Measurements from ENCODE around the gene GAS2L3. TPM values are rescaled to one million over a fixed set of nuclear protein-coding genes. Genes with fewer than 3 reads are reported as not detected.

The GAS2L3 gene
- total and polyA plus RNA-seq, 2 experiments from 2014 or later, result 6.1 to 9.8 TPM

DNA sequence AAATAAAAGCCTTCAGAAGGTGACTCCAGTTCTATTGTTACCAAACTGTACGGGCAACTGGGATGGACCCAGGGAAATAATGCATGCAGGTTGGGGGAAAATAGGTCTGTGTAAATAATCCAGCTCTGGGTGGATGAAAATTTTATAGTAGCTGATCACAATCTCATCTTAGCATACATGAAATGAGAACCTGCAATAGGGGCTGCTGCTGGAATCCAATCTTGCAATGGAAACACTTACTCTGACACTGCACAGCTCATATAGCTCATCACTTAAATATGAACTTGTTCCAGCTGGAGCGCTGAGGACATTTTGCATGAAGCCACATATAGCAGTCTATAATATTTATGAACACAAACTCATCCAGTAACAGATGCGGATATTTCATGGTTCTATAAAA, 40.1 kb upstream of the GAS2L3 start:
- in situ Hi-C loops (cut with MboI), result no loop called here

DNA sequence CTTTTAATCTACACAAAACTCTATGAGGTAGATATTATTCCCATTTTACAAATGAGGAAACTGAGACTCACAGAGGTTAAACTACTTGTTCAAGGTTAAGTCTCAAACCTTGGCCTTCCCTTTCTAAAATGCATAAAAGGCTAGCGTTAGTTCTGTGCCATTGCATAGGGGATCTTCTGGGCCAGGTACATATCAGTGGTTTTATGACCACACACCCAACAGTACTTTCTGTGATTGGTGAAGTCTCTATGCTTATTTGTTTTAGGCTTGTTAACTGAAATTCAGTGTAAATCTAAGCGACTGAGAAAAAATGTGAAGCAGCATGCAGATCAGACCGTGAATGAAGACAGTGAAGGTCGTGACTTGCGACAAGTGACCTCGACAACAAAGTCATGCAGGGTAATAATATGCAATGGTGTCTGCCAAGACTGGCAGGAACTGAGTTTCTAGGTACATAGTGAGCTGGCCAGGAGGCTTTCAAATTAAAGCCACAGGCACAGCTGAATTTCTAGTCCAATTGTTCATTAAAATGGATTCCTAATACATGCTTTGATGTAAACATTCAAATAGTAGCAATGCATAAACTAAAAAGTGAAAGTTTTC, 38.8 kb upstream of the GAS2L3 start:
- no peak for TF ChIP-seq EZH2phosphoT487 (IDR thresholded peaks at IDR 0.05; ENCODE audit: insufficient read depth, low read depth)
- TF ChIP-seq EZH2 (IDR thresholded peaks at IDR 0.05; ENCODE audit: insufficient read depth, poor library complexity, severe bottlenecking), result no peak
- Histone ChIP-seq H4K20me1 (ENCODE audit: insufficient read depth) (no peaks in the 10 kb centered on the region), H3K4me1 (ENCODE audit: insufficient read depth) (no peaks in the 10 kb centered on the region), H3K9ac (no peak overlapping the region), H3K79me2 (ENCODE audit: insufficient read depth) (no peaks in the 10 kb centered on the region), H3K4me2 (ENCODE audit: unreplicated experiment) (no peak overlapping the region), H3K4me3 (no peak overlapping the region), H3K27me3 (replicated peaks; ENCODE audit: insufficient read depth) (0 out of 2 replicates have a peak, but pooled peaks cover 5% of the 10 kb centered on the region), H3K9me3 (ENCODE audit: low read depth) (no peaks in the 10 kb centered on the region), H3K36me3 (ENCODE audit: low read depth) (no peaks in the 10 kb centered on the region), H3K27ac (no peak overlapping the region), H3F3A (ENCODE audit: insufficient read depth) (no peaks in the 10 kb centered on the region), H2AFZ (no peak overlapping the region), H3K9me2 (ENCODE audit: insufficient read depth) (no peaks in the 10 kb centered on the region)
- 39 to 47% methylated on average over 6 of the region's 6 CpGs for WGBS, 2 experiments (ENCODE audit: low coverage in 1 of 2, low lambda C conversion rate in 2 of 2, missing lambda C conversion rate in 2 of 2)
- no peak for DNase-seq
- in situ Hi-C loops (cut with MboI), result no loop called here

More for the DNA sequence above, 40.1 kb upstream of the GAS2L3 start:
- Histone ChIP-seq H3K36me3 (ENCODE audit: low read depth) (no peaks in the 10 kb centered on the region), H3K9ac (no peak overlapping the region), H3K4me1 (ENCODE audit: insufficient read depth) (no peaks in the 10 kb centered on the region), H3K4me2 (ENCODE audit: unreplicated experiment) (no peak overlapping the region), H2AFZ (no peak overlapping the region), H3K9me3 (ENCODE audit: low read depth) (no peaks in the 10 kb centered on the region), H3F3A (ENCODE audit: insufficient read depth) (no peaks in the 10 kb centered on the region), H3K27ac (no peak overlapping the region), H3K79me2 (ENCODE audit: insufficient read depth) (no peaks in the 10 kb centered on the region), H3K27me3 (replicated peaks; ENCODE audit: insufficient read depth) (0 out of 2 replicates have a peak, but pooled peaks cover 5% of the 10 kb centered on the region), H3K9me2 (ENCODE audit: insufficient read depth) (no peaks in the 10 kb centered on the region), H3K4me3 (no peak overlapping the region), H4K20me1 (ENCODE audit: insufficient read depth) (no peaks in the 10 kb centered on the region)
- no peak for DNase-seq
- TF ChIP-seq EZH2phosphoT487 (IDR thresholded peaks at IDR 0.05; ENCODE audit: insufficient read depth, low read depth) (no peak), EZH2 (IDR thresholded peaks at IDR 0.05; ENCODE audit: insufficient read depth, poor library complexity, severe bottlenecking) (no peak)
- WGBS, 2 experiments (ENCODE audit: low coverage in 1 of 2, low lambda C conversion rate in 2 of 2, missing lambda C conversion rate in 2 of 2), result 51 to 56% methylated on average over 3 of the region's 3 CpGs

DNA sequence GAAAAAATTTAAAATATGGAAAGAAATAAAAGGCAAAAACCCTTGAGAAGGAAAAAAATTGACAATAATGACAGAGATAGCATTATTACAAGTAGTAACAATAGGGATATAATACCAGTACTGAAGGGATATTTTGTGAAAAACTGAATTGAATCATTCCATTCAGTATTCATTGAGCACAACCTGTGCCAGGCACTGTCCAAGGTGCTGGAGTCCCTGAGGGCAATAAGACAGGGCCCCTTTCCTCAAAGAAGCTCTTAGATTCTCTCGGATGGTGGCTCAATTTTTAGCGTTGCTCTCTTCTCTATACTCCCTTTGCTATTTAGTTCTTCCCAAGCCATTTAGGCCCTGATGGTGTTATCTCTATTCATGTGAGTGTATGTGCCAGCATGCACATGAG, 34.3 kb upstream of the GAS2L3 start:
- in situ Hi-C loops (cut with MboI), result no loop called here
- Histone ChIP-seq H3K27me3 (replicated peaks; ENCODE audit: insufficient read depth) (no peaks in the 10 kb centered on the region), H3K79me2 (ENCODE audit: insufficient read depth) (no peaks in the 10 kb centered on the region), H2AFZ (no peak overlapping the region), H3K4me1 (ENCODE audit: insufficient read depth) (no peaks in the 10 kb centered on the region), H3K9ac (no peak overlapping the region), H3F3A (ENCODE audit: insufficient read depth) (no peaks in the 10 kb centered on the region), H4K20me1 (ENCODE audit: insufficient read depth) (no peaks in the 10 kb centered on the region), H3K4me3 (no peak overlapping the region), H3K9me3 (ENCODE audit: low read depth) (no peaks in the 10 kb centered on the region), H3K27ac (no peak overlapping the region), H3K4me2 (ENCODE audit: unreplicated experiment) (no peak overlapping the region), H3K36me3 (ENCODE audit: low read depth) (no peaks in the 10 kb centered on the region), H3K9me2 (ENCODE audit: insufficient read depth) (no peaks in the 10 kb centered on the region)
- peak; percentile 56 for DNase-seq
- 11 to 34% methylated on average over 2 of the region's 2 CpGs for WGBS, 2 experiments (ENCODE audit: low coverage in 1 of 2, low lambda C conversion rate in 2 of 2, missing lambda C conversion rate in 2 of 2)
- TF ChIP-seq EZH2 (IDR thresholded peaks at IDR 0.05; ENCODE audit: insufficient read depth, poor library complexity, severe bottlenecking) (no peak), EZH2phosphoT487 (IDR thresholded peaks at IDR 0.05; ENCODE audit: insufficient read depth, low read depth) (no peak)

DNA sequence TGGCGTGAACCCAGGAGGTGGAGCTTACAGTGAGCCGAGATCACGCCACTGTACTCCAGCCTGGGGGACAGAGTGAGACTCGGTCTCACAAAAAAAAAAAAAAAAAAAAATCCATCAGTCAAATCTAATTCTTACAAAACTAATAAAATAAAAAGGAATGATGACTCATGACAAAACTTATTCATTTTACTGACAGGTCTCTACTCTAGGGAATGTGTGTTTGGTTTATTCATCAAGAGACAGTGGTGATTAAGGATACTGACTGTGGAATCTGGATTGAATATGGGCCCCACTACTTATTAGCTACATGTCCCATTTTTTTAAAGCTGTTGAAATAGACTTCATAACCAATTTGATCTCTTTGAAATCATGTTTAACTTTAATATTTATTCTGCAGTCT, 29.3 kb upstream of the GAS2L3 start:
- Histone ChIP-seq H3K27me3 (replicated peaks; ENCODE audit: insufficient read depth) (no peaks in the 10 kb centered on the region), H3K9me2 (ENCODE audit: insufficient read depth) (no peaks in the 10 kb centered on the region), H3K79me2 (ENCODE audit: insufficient read depth) (no peaks in the 10 kb centered on the region), H3K9me3 (ENCODE audit: low read depth) (no peaks in the 10 kb centered on the region), H3K4me2 (ENCODE audit: unreplicated experiment) (no peak overlapping the region), H3K27ac (no peak overlapping the region), H3K9ac (no peak overlapping the region), H3K36me3 (ENCODE audit: low read depth) (no peaks in the 10 kb centered on the region), H2AFZ (no peak overlapping the region), H3K4me1 (ENCODE audit: insufficient read depth) (no peaks in the 10 kb centered on the region), H3K4me3 (no peak overlapping the region), H4K20me1 (ENCODE audit: insufficient read depth) (no peaks in the 10 kb centered on the region), H3F3A (ENCODE audit: insufficient read depth) (no peaks in the 10 kb centered on the region)
- DNase-seq, result no peak
- in situ Hi-C loops (cut with MboI), result no loop called here
- TF ChIP-seq EZH2phosphoT487 (IDR thresholded peaks at IDR 0.05; ENCODE audit: insufficient read depth, low read depth) (no peak), EZH2 (IDR thresholded peaks at IDR 0.05; ENCODE audit: insufficient read depth, poor library complexity, severe bottlenecking) (no peak)
- WGBS, 2 experiments (ENCODE audit: low coverage in 1 of 2, low lambda C conversion rate in 2 of 2, missing lambda C conversion rate in 2 of 2), result 67 to 72% methylated on average over 4 of the region's 4 CpGs
